ENCODE data around the gene STK24. TPM values are rescaled to one million over a fixed set of nuclear protein-coding genes. Genes with fewer than 3 reads are reported as not detected.

The STK24 gene
- total and polyA plus RNA-seq, 10 of the 15 experiments (the other 5 are each of a cell fraction or from before 2014, with no cell fraction given), result 7.5 to 115 (median 52.9) TPM

- Histone ChIP-seq H3K4me2 (ENCODE audit: control insufficient read depth, insufficient read depth) (peak overlapping the region; percentile 67), H3K27ac (ENCODE audit: control insufficient read depth, insufficient read depth) (peak overlapping the region; percentile 79), H3K4me1 (ENCODE audit: control insufficient read depth, insufficient read depth, low read length) (peaks cover 81% of the 10 kb centered on the region), H3K4me3 (no peak overlapping the region), H3K79me2 (ENCODE audit: control insufficient read depth, insufficient read depth, low read length) (peaks cover 74% of the 10 kb centered on the region), H3K9ac (ENCODE audit: control insufficient read depth, insufficient read depth, low read length) (peak overlapping the region; percentile 43; the same call in 1 of the 2 replicates), H2AFZ (ENCODE audit: control insufficient read depth, low read depth, low read length) (no peak overlapping the region), H3K36me3 (ENCODE audit: control insufficient read depth in 2 of 2, insufficient read depth in 2 of 2, low read length in 1 of 2) (peaks cover 2 to 4% of the 10 kb centered on the region in 2 experiments; a peak in 3 of 4 replicates), H4K20me1 (ENCODE audit: control insufficient read depth, insufficient read depth) (no peaks in the 10 kb centered on the region; the same call in 1 of the 2 replicates), H3K27me3 (replicated peaks in 1 of 2; ENCODE audit: control insufficient read depth in 2 of 2, insufficient read depth in 2 of 2, low read length in 1 of 2) (no peaks in the 10 kb centered on the region), H3K9me3 (replicated peaks; ENCODE audit: control insufficient read depth, insufficient read depth, low read length) (no peaks in the 10 kb centered on the region)
- DNase-seq (ENCODE audit: low read depth, low spot score) (no peak), FAIRE-seq (no peak), ATAC-seq (peak; percentile 70)
- POLR2A ChIA-PET, result interaction anchor here (0.5 to 1.3 kb wide), 3 partner anchors 21 to 170 kb away, joined by 3 to 10 read pairs (median 4); no protein-coding TSS in a partner anchor
- intact Hi-C loops (cut with micrococcal nuclease; ENCODE audit: unreplicated experiment), result no loop called here
- in situ Hi-C loops (cut with MboI), result no loop called here
- CTCF ChIA-PET, result interaction anchor here (0.6 to 4.8 kb wide), 8 partner anchors 8 to 337 kb away, joined by 3 to 56 read pairs (median 6); no protein-coding TSS in a partner anchor
- RAD21 ChIA-PET (ENCODE audit: unreplicated experiment), result interaction anchor here (0.8 to 6.0 kb wide), 10 partner anchors 9 to 168 kb away, joined by 3 to 40 read pairs (median 4); no protein-coding TSS in a partner anchor
- 59% methylated on average over 21 of the region's 21 CpGs for WGBS (ENCODE audit: insufficient coverage, insufficient replicate concordance, low lambda C conversion rate, missing lambda C conversion rate)
- SMC1A ChIA-PET (ENCODE audit: uncharacterized antibody, unreplicated experiment), result interaction anchor here (1.0 to 7.2 kb wide), 13 partner anchors 11 to 169 kb away, joined by 3 to 38 read pairs (median 5); no protein-coding TSS in a partner anchor
- no TSS peak for BruUV-seq (replicated peaks)
- TF ChIP-seq PRDM15 (CRISPR knock-in tag; IDR thresholded peaks at IDR 0.05), result no peak
- peak; percentile 48; the same call in 1 of the 2 replicates for TF ChIP-seq CREM (IDR thresholded peaks at IDR 0.05; ENCODE audit: low read depth)
- no peak for TF ChIP-seq NRF1 (conservative IDR thresholded peaks at IDR 0.05; ENCODE audit: low read depth, low read length)
- no peak for TF ChIP-seq HDAC2 (IDR thresholded peaks at IDR 0.05)
- no peak for TF ChIP-seq MTA3 (IDR thresholded peaks at IDR 0.05; ENCODE audit: borderline replicate concordance, low read length)
- TF ChIP-seq MYC (IDR thresholded peaks at IDR 0.05; ENCODE audit: insufficient read depth, insufficient read length, insufficient replicate concordance, low read length, severe bottlenecking), result no peak
- TF ChIP-seq SKIL (IDR thresholded peaks at IDR 0.05; ENCODE audit: low read depth, poor library complexity, severe bottlenecking), result no peak
- TF ChIP-seq ZNF24 (IDR thresholded peaks at IDR 0.05), result no peak
- TF ChIP-seq NFIC (IDR thresholded peaks at IDR 0.05; ENCODE audit: low read depth, low read length), result no peak
- TF ChIP-seq NFYB (IDR thresholded peaks at IDR 0.05; ENCODE audit: insufficient read depth, low read depth, low read length), result no peak
- no peak for TF ChIP-seq ATF7 (IDR thresholded peaks at IDR 0.05; ENCODE audit: low read depth)
- TF ChIP-seq NFYA (IDR thresholded peaks at IDR 0.05; ENCODE audit: borderline replicate concordance, low read depth, low read length), result no peak
- TF ChIP-seq SMC3 (IDR thresholded peaks at IDR 0.05; ENCODE audit: borderline replicate concordance, low read length), result no peak
- TF ChIP-seq SREBF2 (IDR thresholded peaks at IDR 0.05; ENCODE audit: low read length), result no peak
- TF ChIP-seq EED (IDR thresholded peaks at IDR 0.05; ENCODE audit: low read depth), result peak; percentile 13; the same call in 1 of the 2 replicates
- TF ChIP-seq STAT3 (IDR thresholded peaks at IDR 0.05; ENCODE audit: low read depth, low read length), result no peak
- TF ChIP-seq SP1 (IDR thresholded peaks at IDR 0.05; ENCODE audit: low read depth, low read length), result no peak
- no peak for TF ChIP-seq JUNB (IDR thresholded peaks at IDR 0.05)
- 0 out of 2 replicates have a peak, but pooled peaks have one; percentile 27 for TF ChIP-seq IKZF1 (conservative IDR thresholded peaks at IDR 0.05)
These were observed 92.4 kb downstream of the STK24 start for GRCh38 chr13:98484289-98485219.
